ENCODE measurements around the gene RABL2B. TPM values are rescaled to one million over a fixed set of nuclear protein-coding genes. Genes with fewer than 3 reads are reported as not detected.
A peak's percentile ranks its signal among the peaks of the same experiment; 100 is the strongest.

RABL2B gene
- total and polyA plus RNA-seq, 2 donors (not counting 3 experiments of a cell fraction or from before 2014, with no cell fraction given), result 26.7 to 39.8 TPM

DNA sequence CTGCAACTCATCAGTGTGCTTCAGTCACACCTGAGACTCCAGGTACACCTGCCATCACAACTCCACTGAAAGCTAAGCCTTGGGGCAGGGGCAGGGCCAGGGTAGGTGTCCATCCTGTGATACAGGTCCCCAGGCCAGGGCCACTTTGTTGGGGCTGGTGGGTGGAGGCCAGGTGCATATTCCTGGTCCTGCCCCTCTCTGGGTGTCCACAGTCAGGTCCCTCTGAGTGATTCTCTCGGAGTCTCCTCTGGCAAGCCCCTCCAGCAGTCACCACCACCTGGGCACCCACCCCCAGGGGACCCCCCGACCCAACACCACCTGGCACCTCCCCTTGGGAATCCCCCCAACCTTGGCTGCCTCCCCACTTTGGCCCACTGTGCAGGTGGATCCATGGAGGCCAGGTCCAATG is 54.9 kb downstream of the RABL2B start:
- Histone ChIP-seq H3K9me1 (replicated peaks; ENCODE audit: control insufficient read depth, extremely low read depth, insufficient read depth, low read length) (no peaks in the 10 kb centered on the region), H4K20me1 (replicated peaks; ENCODE audit: control insufficient read depth, extremely low read depth, insufficient read depth, low read length) (peaks cover 7% of the 10 kb centered on the region), H2AFZ (ENCODE audit: low read depth, low read length) (no peak overlapping the region), H3K4me1 (ENCODE audit: control insufficient read depth, extremely low read depth, insufficient read depth, low read length) (no peaks in the 10 kb centered on the region), H3K27ac (ENCODE audit: insufficient read depth, low read depth, low read length) (no peak overlapping the region), H3K4me3 (replicated peaks in 1 of 3; ENCODE audit: insufficient read depth in 1 of 3, low read depth in 1 of 3, low read length in 3 of 3) (no peak overlapping the region), H3K27me3 (ENCODE audit: control insufficient read depth in 2 of 2, insufficient read depth in 2 of 2, low read length in 2 of 2) (no peaks in the 10 kb centered on the region), H3K9me3 (replicated peaks; ENCODE audit: control insufficient read depth, insufficient read depth, low read length) (no peaks in the 10 kb centered on the region), H3K4me2 (ENCODE audit: insufficient read depth, low read length) (no peak overlapping the region), H3K9ac (replicated peaks; ENCODE audit: extremely low read depth, insufficient read depth, low read length) (no peak overlapping the region), H3K36me3 (ENCODE audit: control insufficient read depth in 2 of 2, extremely low read depth in 1 of 2, insufficient read depth in 2 of 2, low read length in 2 of 2) (peaks cover 31 to 66% of the 10 kb centered on the region in 2 experiments), H3K79me2 (ENCODE audit: control insufficient read depth, insufficient read depth, low read length) (peaks cover 54% of the 10 kb centered on the region)
- DNase-seq (ENCODE audit: low read depth, low spot score), result no peak
- CTCF ChIA-PET, result interaction anchor here (1.5 kb wide), 1 partner anchor 46 kb away, joined by 3 read pairs; no protein-coding TSS in a partner anchor
- BruUV-seq (replicated peaks), result no TSS peak
- intact Hi-C loops (cut with micrococcal nuclease), result no loop called here
- FAIRE-seq, result no peak
- POLR2A ChIA-PET, result no interaction called here
- TF ChIP-seq POLR2A (IDR thresholded peaks at IDR 0.05; ENCODE audit: low read depth, low read length), result no peak
- no peak for TF ChIP-seq FOS (IDR thresholded peaks at IDR 0.05; ENCODE audit: borderline replicate concordance, insufficient read depth, low read length)
- dilution Hi-C loops (cut with MboI; ENCODE audit: extremely low pct_ligation_motif_present, low sequenced_read_pairs), result no loop called here

DNA sequence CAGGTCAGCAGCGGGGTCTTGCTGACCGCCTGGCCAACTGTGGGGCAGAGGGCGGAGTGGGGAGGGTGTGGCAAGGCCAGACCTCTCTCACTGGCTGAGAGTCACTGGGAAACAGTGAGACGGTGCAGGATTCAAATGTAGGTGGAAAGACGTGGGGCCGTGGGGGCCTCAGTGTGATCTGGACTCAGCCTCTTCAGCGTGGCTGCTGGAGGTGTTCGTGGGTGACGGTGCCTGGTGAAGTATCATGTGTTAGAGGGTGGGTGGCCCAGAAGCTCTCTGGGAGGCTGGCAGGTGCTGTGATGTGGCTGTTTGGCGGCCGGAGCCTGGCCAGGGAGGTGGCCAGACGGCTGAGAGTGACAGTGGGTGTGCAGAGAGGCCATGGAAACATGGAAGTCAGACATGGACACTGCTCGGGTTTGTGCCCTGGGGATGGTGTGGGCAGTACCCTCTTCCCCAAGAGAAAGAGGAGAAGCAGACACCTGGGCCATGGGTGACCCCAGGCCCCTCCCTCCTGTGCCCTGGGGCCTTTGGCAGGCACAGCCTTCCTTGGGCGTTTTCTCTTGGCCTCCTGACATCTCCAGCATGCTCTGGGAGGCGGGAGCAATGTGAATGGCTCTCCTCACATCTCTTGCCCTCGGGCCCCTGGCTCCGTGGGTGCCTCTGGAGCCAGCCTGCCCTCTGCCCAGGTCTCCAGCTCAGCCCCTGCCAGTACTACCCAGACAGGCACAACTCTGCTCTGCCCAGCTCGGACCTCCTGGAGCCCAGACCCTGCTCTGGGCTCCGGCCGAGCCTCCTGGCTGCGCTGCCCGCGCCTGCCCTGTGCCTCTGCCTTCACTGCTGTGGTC is 55.5 kb downstream of the RABL2B start:
- Histone ChIP-seq H3K36me3 (ENCODE audit: control insufficient read depth in 2 of 2, extremely low read depth in 1 of 2, insufficient read depth in 2 of 2, low read length in 2 of 2) (peaks cover 37 to 70% of the 10 kb centered on the region in 2 experiments), H3K4me1 (ENCODE audit: control insufficient read depth, extremely low read depth, insufficient read depth, low read length) (no peaks in the 10 kb centered on the region), H3K79me2 (ENCODE audit: control insufficient read depth, insufficient read depth, low read length) (peaks cover 60% of the 10 kb centered on the region), H3K27ac (ENCODE audit: insufficient read depth, low read depth, low read length) (no peak overlapping the region), H2AFZ (ENCODE audit: low read depth, low read length) (no peak overlapping the region), H4K20me1 (replicated peaks; ENCODE audit: control insufficient read depth, extremely low read depth, insufficient read depth, low read length) (peaks cover 7% of the 10 kb centered on the region), H3K4me3 (replicated peaks in 1 of 3; ENCODE audit: insufficient read depth in 1 of 3, low read depth in 1 of 3, low read length in 3 of 3) (no peak overlapping the region), H3K27me3 (ENCODE audit: control insufficient read depth in 2 of 2, insufficient read depth in 2 of 2, low read length in 2 of 2) (no peaks in the 10 kb centered on the region), H3K9me3 (replicated peaks; ENCODE audit: control insufficient read depth, insufficient read depth, low read length) (no peaks in the 10 kb centered on the region), H3K9ac (replicated peaks; ENCODE audit: extremely low read depth, insufficient read depth, low read length) (no peak overlapping the region), H3K4me2 (ENCODE audit: insufficient read depth, low read length) (no peak overlapping the region), H3K9me1 (replicated peaks; ENCODE audit: control insufficient read depth, extremely low read depth, insufficient read depth, low read length) (no peaks in the 10 kb centered on the region)
- DNase-seq (ENCODE audit: low read depth, low spot score), result no peak
- intact Hi-C loops (cut with micrococcal nuclease) (no loop called here), dilution Hi-C loops (cut with MboI; ENCODE audit: extremely low pct_ligation_motif_present, low sequenced_read_pairs) (no loop called here)
- ChIA-PET CTCF (interaction anchor here (1.5 kb wide), 1 partner anchor 47 kb away, joined by 3 read pairs; no protein-coding TSS in a partner anchor), POLR2A (no interaction called here)
- BruUV-seq (replicated peaks), result no TSS peak
- FAIRE-seq, result no peak
- TF ChIP-seq, protein P1, sequence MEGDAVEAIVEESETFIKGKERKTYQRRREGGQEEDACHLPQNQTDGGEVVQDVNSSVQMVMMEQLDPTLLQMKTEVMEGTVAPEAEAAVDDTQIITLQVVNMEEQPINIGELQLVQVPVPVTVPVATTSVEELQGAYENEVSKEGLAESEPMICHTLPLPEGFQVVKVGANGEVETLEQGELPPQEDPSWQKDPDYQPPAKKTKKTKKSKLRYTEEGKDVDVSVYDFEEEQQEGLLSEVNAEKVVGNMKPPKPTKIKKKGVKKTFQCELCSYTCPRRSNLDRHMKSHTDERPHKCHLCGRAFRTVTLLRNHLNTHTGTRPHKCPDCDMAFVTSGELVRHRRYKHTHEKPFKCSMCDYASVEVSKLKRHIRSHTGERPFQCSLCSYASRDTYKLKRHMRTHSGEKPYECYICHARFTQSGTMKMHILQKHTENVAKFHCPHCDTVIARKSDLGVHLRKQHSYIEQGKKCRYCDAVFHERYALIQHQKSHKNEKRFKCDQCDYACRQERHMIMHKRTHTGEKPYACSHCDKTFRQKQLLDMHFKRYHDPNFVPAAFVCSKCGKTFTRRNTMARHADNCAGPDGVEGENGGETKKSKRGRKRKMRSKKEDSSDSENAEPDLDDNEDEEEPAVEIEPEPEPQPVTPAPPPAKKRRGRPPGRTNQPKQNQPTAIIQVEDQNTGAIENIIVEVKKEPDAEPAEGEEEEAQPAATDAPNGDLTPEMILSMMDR (IDR thresholded peaks at IDR 0.05; ENCODE audit: extremely low read depth in 1 of 2, insufficient read depth in 1 of 2, low read depth in 1 of 2, low read length in 2 of 2), result no peak
- peak; percentile 23 for TF ChIP-seq POLR2A (IDR thresholded peaks at IDR 0.05; ENCODE audit: low read depth, low read length)
- TF ChIP-seq POLR2AphosphoS5 (IDR thresholded peaks at IDR 0.05; ENCODE audit: insufficient read depth, low read depth, low read length), result peak; percentile 16
